Hematopoietic multipotent progenitor cell treated with erythropoietin and hydrocortisone succinate and interleukin-3 and kit ligand, for 4 days (in vitro differentiated cells): Measurements from ENCODE around the gene U2AF1L4.

Experiments
- DNase-seq: peaks from one replicate; pipeline ENCODE4 v3.0.0-alpha.2; 2015

Gene U2AF1L4

GRCh38 chr19:35745328-35746086, at the start of gene U2AF1L4, which contains the start of gene PSENEN:
Gene U2AF1L4 (minus strand): TSS chr19:35745418. CDS start chr19:35745391, 27 bp downstream.
Gene PSENEN (plus strand): TSS chr19:35745651. CDS start chr19:35745931, 280 bp downstream.
- DNase-seq: peak; percentile 100

GRCh38 chr19:35793381-35794165, 48.4 kb upstream of the U2AF1L4 start:
- DNase-seq: no peak

GRCh38 chr19:35792888-35793287, 47.7 kb upstream of the U2AF1L4 start:
- no peak for DNase-seq

- DNase-seq: no peak
Observed at GRCh38 chr19:35792312-35792711, 47.1 kb upstream of the U2AF1L4 start.

- DNase-seq: no peak
Observed at GRCh38 chr19:35791814-35792279, 46.6 kb upstream of the U2AF1L4 start.

- peak; percentile 25 for DNase-seq
Observed at GRCh38 chr19:35790981-35791813, 46.0 kb upstream of the U2AF1L4 start.

- no peak for DNase-seq
Observed at GRCh38 chr19:35789978-35790944, 45.0 kb upstream of the U2AF1L4 start.

- DNase-seq: no peak
Observed at GRCh38 chr19:35789195-35789977, 44.2 kb upstream of the U2AF1L4 start.

- DNase-seq: no peak
Observed at GRCh38 chr19:35788205-35788960, 43.2 kb upstream of the U2AF1L4 start.

GRCh38 chr19:35787227-35787799, 42.1 kb upstream of the U2AF1L4 start:
- DNase-seq: no peak

- no peak for DNase-seq
Observed at GRCh38 chr19:35786299-35787160, 41.3 kb upstream of the U2AF1L4 start.

- DNase-seq: no peak
Observed at GRCh38 chr19:35785339-35785627, 40.1 kb upstream of the U2AF1L4 start.

- DNase-seq: no peak
Observed at GRCh38 chr19:35784503-35785338, 39.5 kb upstream of the U2AF1L4 start.

- DNase-seq: no peak
Observed at GRCh38 chr19:35783469-35784434, 38.5 kb upstream of the U2AF1L4 start.

- DNase-seq: no peak
Observed at GRCh38 chr19:35782589-35782988, 37.4 kb upstream of the U2AF1L4 start.

- DNase-seq: no peak
Observed at GRCh38 chr19:35781650-35782049, 36.4 kb upstream of the U2AF1L4 start.

GRCh38 chr19:35780717-35781116, 35.5 kb upstream of the U2AF1L4 start:
- no peak for DNase-seq
